Endothelial cell of umbilical vein (primary cell): ENCODE data around the gene MKNK1. TPM values are rescaled to one million over a fixed set of nuclear protein-coding genes. Genes with fewer than 3 reads are reported as not detected.

Source experiments
- BruUV-seq: library from RNA; stranded (reverse); fragments of 400-500 nt; replicated peaks from 2 replicates; lab custom pipeline; 2021; lab: Mats Ljungman, UMichigan
- CTCF ChIA-PET: fragments of 300-600, 350-600 bp; sonication (Branson Sonifier 250); formaldehyde crosslinking; loops from one replicate; lab custom pipeline; 2021; ENCODE audit warnings: antibody characterized with exemption, inconsistent platforms; lab: Charles Lee
- POLR2A ChIA-PET: fragments of 300-600, 350-600 bp; sonication (Branson Sonifier 250); formaldehyde crosslinking; loops from one replicate; lab custom pipeline; 2021; ENCODE audit warnings: antibody characterized with exemption, inconsistent platforms; lab: Charles Lee
- DNase-seq: peaks from one replicate; pipeline ENCODE4 v3.0.0-alpha.2; 2011; ENCODE audit warnings: low read depth, low spot score
- FAIRE-seq: peaks from 2 replicates; lab custom pipeline; 2011; peaks lifted over from hg19 to GRCh38; lab: Jason Lieb, UNC
- H2AFZ ChIP-seq: 2 replicates; pipeline ENCODE4 v1.6.0; 2012; ENCODE audit warnings: low read depth, low read length, control low read depth, inconsistent platforms
- H3K27ac ChIP-seq: 2 replicates; pipeline ENCODE4 v1.5.1; 2011; ENCODE audit warnings: low read depth, mild to moderate bottlenecking, control low read depth, low read length, moderate library complexity; ENCODE audit not compliant: insufficient read depth
- H3K27me3 ChIP-seq, 2 experiments: 2 replicates each; pipeline versions ENCODE4 v1.6.0 to v1.6.1; 2011; ENCODE audit warnings: low read length in 2 of 2, mixed read lengths in 1 of 2; ENCODE audit not compliant: control insufficient read depth in 2 of 2, insufficient read depth in 2 of 2
- H3K36me3 ChIP-seq, 2 experiments: 2 replicates in 1 of 2; 3 replicates in 1 of 2; pipeline ENCODE4 v1.5.1; 2011; ENCODE audit warnings: low read length in 2 of 2, mild to moderate bottlenecking in 1 of 2, moderate library complexity in 1 of 2; ENCODE audit not compliant: control insufficient read depth in 2 of 2, insufficient read depth in 2 of 2; ENCODE audit errors: extremely low read depth in 1 of 2
- H3K4me1 ChIP-seq: 3 replicates; pipeline ENCODE4 v1.5.1; 2011; ENCODE audit warnings: mild to moderate bottlenecking, low read length; ENCODE audit not compliant: control insufficient read depth, insufficient read depth; ENCODE audit errors: extremely low read depth
- H3K4me2 ChIP-seq: 2 replicates; pipeline ENCODE4 v1.6.1; 2011; ENCODE audit warnings: low read length, control low read depth, mixed read lengths; ENCODE audit not compliant: insufficient read depth
- H3K4me3 ChIP-seq, 3 experiments: fragments of 200-600 bp in 1 of 3; sonication (generic), shearing (Covaris generic) in 1 of 3; replicated peaks in 1 of 3; 2 replicates each; pipeline ENCODE4 v1.5.1; 2011 to 2016; ENCODE audit warnings: control low read depth in 3 of 3, low read length in 3 of 3, mild to moderate bottlenecking in 2 of 3, inconsistent platforms in 1 of 3, low read depth in 1 of 3, moderate library complexity in 1 of 3; ENCODE audit not compliant: insufficient read depth in 1 of 3
- H3K79me2 ChIP-seq: 2 replicates; pipeline ENCODE4 v1.6.0; 2012; ENCODE audit warnings: low read length, inconsistent platforms; ENCODE audit not compliant: control insufficient read depth, insufficient read depth
- H3K9ac ChIP-seq: replicated peaks from 2 replicates; pipeline ENCODE3; 2011; ENCODE audit warnings: low read length, control low read depth; ENCODE audit not compliant: insufficient read depth; ENCODE audit errors: extremely low read depth
- H3K9me1 ChIP-seq: replicated peaks from 3 replicates; pipeline ENCODE4 v1.6.0; 2011; ENCODE audit warnings: mild to moderate bottlenecking, low read length; ENCODE audit not compliant: control insufficient read depth, insufficient read depth; ENCODE audit errors: extremely low read depth
- H3K9me3 ChIP-seq: replicated peaks from 2 replicates; pipeline ENCODE4 v1.5.1; 2012; ENCODE audit warnings: low read length, inconsistent platforms; ENCODE audit not compliant: control insufficient read depth, insufficient read depth
- H4K20me1 ChIP-seq: replicated peaks from 2 replicates; pipeline ENCODE3; 2011; ENCODE audit warnings: mild to moderate bottlenecking, low read length; ENCODE audit not compliant: control insufficient read depth, insufficient read depth; ENCODE audit errors: extremely low read depth
- CTCF ChIP-seq, 2 donors: IDR thresholded peaks; 1 replicate in 1 of 2; 2 replicates in 1 of 2; pipeline ENCODE4 v1.5.1; 2011; ENCODE audit warnings: low read length in 2 of 2, mild to moderate bottlenecking in 2 of 2, moderate library complexity in 2 of 2, control low read depth in 1 of 2, inconsistent platforms in 1 of 2, low read depth in 1 of 2; ENCODE audit not compliant: insufficient read depth in 1 of 2; ENCODE audit errors: extremely low read depth in 1 of 2
- dilution Hi-C: fragments of 300-500 bp; cut with MboI; formaldehyde crosslinking; loops from one replicate; pipeline ENCODE4 v1.15.0; 2019; ENCODE audit warnings: low sequenced_read_pairs; ENCODE audit not compliant: extremely low pct_ligation_motif_present
- intact Hi-C: fragments of 100-400 bp; cut with micrococcal nuclease; formaldehyde crosslinking; loops from one replicate; pipeline ENCODE4 v1.10.0; 2022
- polyA plus RNA-seq, 4 experiments: library from polyadenylated mRNA; depleted of rRNA in 3 of 4; stranded (reverse) in 3 of 4; unstranded in 1 of 4; fragments of >200 nt; gene quantifications; 2 replicates each; pipeline versions ENCODE4 v1.2.1 to v1.2.3, GENCODE V29; 2011 to 2012; ENCODE audit warnings: missing spikeins in 1 of 4
- total RNA-seq: library from RNA; stranded (reverse); gene quantifications from 2 replicates; pipeline ENCODE4 v1.2.3, GENCODE V29; 2021

Gene MKNK1
- total and polyA plus RNA-seq, 2 donors (not counting 3 experiments of a cell fraction or from before 2014, with no cell fraction given): 32.9 to 42.6 TPM

GRCh38 chr1:46558141-46558963 lies 45.7 kb downstream of the MKNK1 start:
- no TSS peak for BruUV-seq
- POLR2A ChIA-PET: no interaction called here

More at GRCh38 chr1:46558141-46558963, 45.7 kb downstream of the MKNK1 start:
- no peak for FAIRE-seq
- Histone ChIP-seq H3K27me3 (no peaks in the 10 kb centered on the region), H3K4me2 (no peak overlapping the region), H3K9me1 (no peaks in the 10 kb centered on the region), H3K4me1 (no peaks in the 10 kb centered on the region), H2AFZ (no peak overlapping the region), H3K79me2 (no peaks in the 10 kb centered on the region), H3K9ac (no peak overlapping the region), H3K4me3 (no peak overlapping the region), H3K27ac (no peak overlapping the region), H3K36me3 (peaks cover 0 to 6% of the 10 kb centered on the region in 2 experiments), H3K9me3 (no peaks in the 10 kb centered on the region), H4K20me1 (no peaks in the 10 kb centered on the region)
- CTCF ChIA-PET: interaction anchor here (1.0 kb wide), 2 partner anchors 11 to 189 kb away, joined by 3 to 5 read pairs; no protein-coding TSS in a partner anchor
- intact Hi-C loops (no loop called here), dilution Hi-C loops (no loop called here)
- TF ChIP-seq CTCF (IDR thresholded peaks at IDR 0.05; ENCODE audit: extremely low read depth in 1 of 2, insufficient read depth in 1 of 2, low read depth in 1 of 2, low read length in 2 of 2): no peak
- no peak for DNase-seq
